ENCODE measurements around the gene MBNL3.

GRCh38 chrX:132367314-132367713 lies 121.5 kb downstream of the MBNL3 start:
- TF ChIP-seq, protein P1, sequence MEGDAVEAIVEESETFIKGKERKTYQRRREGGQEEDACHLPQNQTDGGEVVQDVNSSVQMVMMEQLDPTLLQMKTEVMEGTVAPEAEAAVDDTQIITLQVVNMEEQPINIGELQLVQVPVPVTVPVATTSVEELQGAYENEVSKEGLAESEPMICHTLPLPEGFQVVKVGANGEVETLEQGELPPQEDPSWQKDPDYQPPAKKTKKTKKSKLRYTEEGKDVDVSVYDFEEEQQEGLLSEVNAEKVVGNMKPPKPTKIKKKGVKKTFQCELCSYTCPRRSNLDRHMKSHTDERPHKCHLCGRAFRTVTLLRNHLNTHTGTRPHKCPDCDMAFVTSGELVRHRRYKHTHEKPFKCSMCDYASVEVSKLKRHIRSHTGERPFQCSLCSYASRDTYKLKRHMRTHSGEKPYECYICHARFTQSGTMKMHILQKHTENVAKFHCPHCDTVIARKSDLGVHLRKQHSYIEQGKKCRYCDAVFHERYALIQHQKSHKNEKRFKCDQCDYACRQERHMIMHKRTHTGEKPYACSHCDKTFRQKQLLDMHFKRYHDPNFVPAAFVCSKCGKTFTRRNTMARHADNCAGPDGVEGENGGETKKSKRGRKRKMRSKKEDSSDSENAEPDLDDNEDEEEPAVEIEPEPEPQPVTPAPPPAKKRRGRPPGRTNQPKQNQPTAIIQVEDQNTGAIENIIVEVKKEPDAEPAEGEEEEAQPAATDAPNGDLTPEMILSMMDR (IDR thresholded peaks at IDR 0.05) = no peak
- TF ChIP-seq EP300 (IDR thresholded peaks at IDR 0.05) = no peak

Data from sigmoid colon (tissue), 4 donors.